H1 (cell line): ENCODE measurements around the gene MCC. TPM values are rescaled to one million over a fixed set of nuclear protein-coding genes. Genes with fewer than 3 reads are reported as not detected.

Source experiments
- CTCF ChIA-PET: fragments of 300-600 bp; sonication (Branson Sonifier 250); formaldehyde crosslinking; loops from one replicate; lab custom pipeline; 2021; ENCODE audit not compliant: partially characterized antibody; lab: Charles Lee
- POLR2A ChIA-PET: fragments of 300-600 bp; sonication (Branson Sonifier 250); formaldehyde crosslinking; loops from one replicate; lab custom pipeline; 2021; ENCODE audit warnings: inconsistent platforms; ENCODE audit not compliant: partially characterized antibody; lab: Charles Lee
- DNase-seq, 2 experiments: peaks; one replicate each; pipeline versions ENCODE4 v3.0.0 to v3.0.0-alpha.2; 2010 to 2022; ENCODE audit warnings: low spot score in 2 of 2, low read depth in 1 of 2, mixed read lengths in 1 of 2
- FAIRE-seq: peaks from 2 replicates; lab custom pipeline; 2011; peaks lifted over from hg19 to GRCh38; lab: Jason Lieb, UNC
- H2AFZ ChIP-seq: 2 replicates; pipeline ENCODE4 v1.8.1; 2012; ENCODE audit warnings: low read length, inconsistent platforms
- H2AK5ac ChIP-seq: 2 replicates; pipeline ENCODE4 v1.6.1; 2013; ENCODE audit warnings: low read depth, low read length
- H2BK120ac ChIP-seq: replicated peaks from 2 replicates; pipeline ENCODE3; 2013; ENCODE audit warnings: low read depth, low read length, inconsistent platforms
- H2BK12ac ChIP-seq: 2 replicates; pipeline ENCODE4 v1.6.1; 2013; ENCODE audit warnings: low read depth, low read length
- H2BK15ac ChIP-seq: 2 replicates; pipeline ENCODE4 v1.6.1; 2013; ENCODE audit warnings: low read length
- H2BK20ac ChIP-seq: 2 replicates; pipeline ENCODE4 v1.6.1; 2013; ENCODE audit warnings: low read length
- H2BK5ac ChIP-seq: 2 replicates; pipeline ENCODE4 v1.6.1; 2013; ENCODE audit warnings: low read depth, low read length
- H3K14ac ChIP-seq: 2 replicates; pipeline ENCODE4 v1.6.1; 2013; ENCODE audit warnings: inconsistent platforms; ENCODE audit not compliant: insufficient read length
- H3K18ac ChIP-seq: 2 replicates; pipeline ENCODE4 v1.6.1; 2013; ENCODE audit warnings: low read length; ENCODE audit errors: extremely low read depth
- H3K23ac ChIP-seq: 2 replicates; pipeline ENCODE4 v1.6.1; 2013; ENCODE audit warnings: inconsistent platforms; ENCODE audit not compliant: insufficient read length
- H3K23me2 ChIP-seq: 2 replicates; pipeline ENCODE4 v1.6.1; 2013; ENCODE audit warnings: low read depth, low read length
- H3K27ac ChIP-seq: 2 replicates; pipeline ENCODE4 v1.6.1; 2011; ENCODE audit warnings: low read depth, low read length, inconsistent platforms
- H3K27me3 ChIP-seq, 4 experiments: replicated peaks in 1 of 4; 1 replicate in 1 of 4; 2 replicates in 3 of 4; pipeline versions ENCODE4 v1.6.1 to v1.8.1; 2011 to 2013; ENCODE audit warnings: low read length in 3 of 4, mild to moderate bottlenecking in 3 of 4, inconsistent platforms in 2 of 4, mixed read lengths in 2 of 4, moderate library complexity in 1 of 4; ENCODE audit not compliant: control insufficient read depth in 3 of 4, insufficient read depth in 3 of 4; ENCODE audit errors: extremely low read depth in 1 of 4
- H3K36me3 ChIP-seq, 4 experiments: 2 replicates each; pipeline versions ENCODE4 v1.6.1 to v1.8.1; 2011 to 2013; ENCODE audit warnings: mild to moderate bottlenecking in 4 of 4, low read length in 3 of 4, moderate library complexity in 2 of 4, control low read depth in 1 of 4, inconsistent platforms in 1 of 4; ENCODE audit not compliant: insufficient read depth in 4 of 4, control insufficient read depth in 2 of 4
- H3K4ac ChIP-seq: replicated peaks from 2 replicates; pipeline ENCODE3; 2013; ENCODE audit warnings: low read length, low read depth, mixed read lengths, inconsistent platforms; ENCODE audit not compliant: insufficient read length
- H3K4me1 ChIP-seq, 4 experiments: replicated peaks in 1 of 4; 1 replicate in 1 of 4; 2 replicates in 3 of 4; pipeline versions ENCODE4 v1.6.1 to v1.8.1; 2011 to 2013; ENCODE audit warnings: low read length in 3 of 4, inconsistent platforms in 2 of 4, mixed read lengths in 1 of 4; ENCODE audit not compliant: insufficient read depth in 4 of 4, control insufficient read depth in 3 of 4
- H3K4me2 ChIP-seq, 2 experiments: 2 replicates each; pipeline versions ENCODE4 v1.6.1 to v1.8.1; 2011 to 2013; ENCODE audit warnings: low read depth in 2 of 2, low read length in 2 of 2, control low read depth in 1 of 2, inconsistent platforms in 1 of 2, mild to moderate bottlenecking in 1 of 2; ENCODE audit not compliant: insufficient read depth in 1 of 2
- H3K4me3 ChIP-seq, 4 experiments: fragments of 200-600, 300-600 bp in 1 of 4; sonication (generic), shearing (Covaris generic), sonication (Bioruptor Twin) in 1 of 4; 2 replicates each; pipeline versions ENCODE4 v1.5.1 to v1.8.1; 2011 to 2016; ENCODE audit warnings: low read length in 4 of 4, low read depth in 3 of 4, control low read depth in 2 of 4, inconsistent platforms in 2 of 4, mild to moderate bottlenecking in 2 of 4, mixed read lengths in 1 of 4, moderate library complexity in 1 of 4; ENCODE audit not compliant: insufficient read depth in 2 of 4; ENCODE audit errors: extremely low read depth in 1 of 4
- H3K56ac ChIP-seq: replicated peaks from 2 replicates; pipeline ENCODE3; 2013; ENCODE audit warnings: low read depth, mild to moderate bottlenecking, mixed read lengths, low read length, inconsistent platforms; ENCODE audit not compliant: insufficient read length
- H3K79me1 ChIP-seq: 2 replicates; pipeline ENCODE4 v1.6.1; 2013; ENCODE audit warnings: low read depth, low read length, control low read depth
- H3K79me2 ChIP-seq, 2 experiments: 2 replicates each; pipeline versions ENCODE4 v1.6.1 to v1.8.1; 2012 to 2013; ENCODE audit warnings: low read length in 2 of 2, mild to moderate bottlenecking in 2 of 2, inconsistent platforms in 1 of 2; ENCODE audit not compliant: insufficient read depth in 2 of 2, control insufficient read depth in 1 of 2
- H3K9ac ChIP-seq, 4 experiments: replicated peaks in 1 of 4; 1 replicate in 1 of 4; 2 replicates in 3 of 4; pipeline versions ENCODE4 v1.6.1 to v1.8.1; 2011 to 2013; ENCODE audit warnings: low read depth in 3 of 4, low read length in 3 of 4, control low read depth in 2 of 4, mild to moderate bottlenecking in 2 of 4, moderate library complexity in 2 of 4, inconsistent platforms in 1 of 4; ENCODE audit errors: extremely low read depth in 1 of 4
- H3K9me3 ChIP-seq, 2 experiments: 2 replicates each; pipeline versions ENCODE4 v1.6.1 to v1.8.1; 2012 to 2013; ENCODE audit warnings: mild to moderate bottlenecking in 2 of 2, moderate library complexity in 2 of 2, control low read depth in 1 of 2, inconsistent platforms in 1 of 2, low read depth in 1 of 2, low read length in 1 of 2, mixed read lengths in 1 of 2; ENCODE audit not compliant: insufficient read depth in 2 of 2
- H4K20me1 ChIP-seq, 2 experiments: replicated peaks in 1 of 2; 2 replicates each; pipeline versions ENCODE3 to v1.8.1; 2011 to 2013; ENCODE audit warnings: inconsistent platforms in 2 of 2, low read length in 2 of 2, mild to moderate bottlenecking in 1 of 2; ENCODE audit not compliant: insufficient read depth in 2 of 2, control insufficient read depth in 1 of 2
- H4K5ac ChIP-seq: 2 replicates; pipeline ENCODE4 v1.6.1; 2013; ENCODE audit warnings: low read length, low read depth, mixed read lengths, inconsistent platforms; ENCODE audit not compliant: insufficient read length
- H4K8ac ChIP-seq: 2 replicates; pipeline ENCODE4 v1.8.0; 2013; ENCODE audit warnings: mild to moderate bottlenecking, moderate library complexity, low read length, inconsistent platforms; ENCODE audit not compliant: insufficient read depth; ENCODE audit errors: extremely low read depth
- H4K91ac ChIP-seq: replicated peaks from 2 replicates; pipeline ENCODE3; 2013; ENCODE audit warnings: low read length, mixed read lengths, inconsistent platforms; ENCODE audit not compliant: insufficient read length
- CTCF ChIP-seq, 3 experiments: IDR thresholded peaks; 1 replicate in 2 of 3; 2 replicates in 1 of 3; pipeline versions ENCODE4 v1.5.1 to v1.6.1; 2011; ENCODE audit warnings: low read length in 3 of 3, mild to moderate bottlenecking in 3 of 3, inconsistent platforms in 2 of 3, low read depth in 1 of 3, moderate library complexity in 1 of 3; ENCODE audit not compliant: insufficient read depth in 1 of 3; ENCODE audit errors: control extremely low read depth in 1 of 3
- EP300 ChIP-seq, 2 experiments: IDR thresholded peaks; 1 replicate in 1 of 2; 2 replicates in 1 of 2; pipeline ENCODE4 v1.6.1; 2011 to 2012; ENCODE audit warnings: low read depth in 2 of 2, low read length in 2 of 2, mild to moderate bottlenecking in 2 of 2, borderline replicate concordance in 1 of 2, inconsistent platforms in 1 of 2, moderate library complexity in 1 of 2
- GTF2F1 ChIP-seq: IDR thresholded peaks from 2 replicates; pipeline ENCODE4 v1.6.1; 2012; ENCODE audit warnings: low read depth, low read length, improper control_type of control experiment, borderline replicate concordance
- RAD21 ChIP-seq, 2 experiments: IDR thresholded peaks in 1 of 2; conservative IDR thresholded peaks in 1 of 2; 2 replicates each; pipeline ENCODE4 v1.6.1; 2011; ENCODE audit warnings: low read depth in 2 of 2, low read length in 2 of 2, improper control_type of control experiment in 1 of 2, inconsistent platforms in 1 of 2, mild to moderate bottlenecking in 1 of 2, moderate library complexity in 1 of 2
- RBBP5 ChIP-seq: IDR thresholded peaks from 2 replicates; pipeline ENCODE4 v1.7.1; 2012; ENCODE audit warnings: low read depth, mild to moderate bottlenecking, inconsistent platforms, low read length, moderate library complexity, borderline replicate concordance
- RFX5 ChIP-seq: IDR thresholded peaks from 2 replicates; pipeline ENCODE4 v1.6.1; 2011; ENCODE audit warnings: low read depth, low read length, improper control_type of control experiment, borderline replicate concordance
- RNF2 ChIP-seq: fragments of 200-900, 300-1000 bp; sonication (generic); IDR thresholded peaks from 2 replicates; pipeline ENCODE4 v1.7.1; 2016; ENCODE audit warnings: borderline replicate concordance, low read depth, mild to moderate bottlenecking, antibody characterized with exemption, low read length; ENCODE audit not compliant: poor library complexity, severe bottlenecking; ENCODE audit errors: missing control alignments
- SIX5 ChIP-seq: IDR thresholded peaks from 2 replicates; pipeline ENCODE4 v1.6.1; 2011; ENCODE audit warnings: mild to moderate bottlenecking, low read depth, low read length
- SRF ChIP-seq: IDR thresholded peaks from 2 replicates; pipeline ENCODE4 v1.6.1; 2011; ENCODE audit warnings: mild to moderate bottlenecking, low read depth, low read length, moderate library complexity
- TAF1 ChIP-seq: IDR thresholded peaks from 2 replicates; pipeline ENCODE4 v1.6.1; 2011; ENCODE audit warnings: mild to moderate bottlenecking, low read depth, low read length
- WGBS, 2 experiments: shearing (Covaris generic) in 1 of 2; methylation state at CpG; one replicate each; pipeline versions ENCODE4 v1.1.6 to v1.1.7; 2013 to 2015; ENCODE audit warnings: low lambda C conversion rate in 2 of 2, mixed read lengths in 2 of 2, inconsistent platforms in 1 of 2, low coverage in 1 of 2, missing lambda C conversion rate in 1 of 2; ENCODE audit not compliant: insufficient replicate concordance in 2 of 2, insufficient coverage in 1 of 2, insufficient read length in 1 of 2; ENCODE audit errors: extremely low coverage in 1 of 2, missing lambda C conversion rate in 1 of 2; 5-methylcytosine and 5-hydroxymethylcytosine counted together
- polyA plus RNA-seq, 7 experiments: library from polyadenylated mRNA; depleted of rRNA in 3 of 7; stranded (reverse) in 5 of 7; unstranded in 2 of 7; fragments of >200 nt in 5 of 7; fragments of 200-250 nt in 2 of 7; gene quantifications; 1 replicate in 5 of 7; 2 replicates in 1 of 7; 4 replicates in 1 of 7; pipeline versions ENCODE4 v1.2.1 to v1.2.3, GENCODE V29; 2011 to 2013; ENCODE audit warnings: missing spikeins in 2 of 7, mixed read lengths in 2 of 7
- total RNA-seq: library from RNA; stranded (reverse); fragmentation: NEBNext Ultra II Directional; extraction: Animal tissue kit (Norgen Biotek cat#: 25700); gene quantifications from 2 replicates; pipeline ENCODE4 v1.2.1, GENCODE V29; 2021

The MCC gene
- total and polyA plus RNA-seq, 2 of the 8 experiments (the other 6 are each of a cell fraction or from before 2014, with no cell fraction given) = 2.6 to 18.3 TPM

- Histone ChIP-seq H3K4ac (no peak overlapping the region), H4K91ac (no peak overlapping the region), H2BK15ac (no peak overlapping the region), H3K79me1 (no peaks in the 10 kb centered on the region), H2BK20ac (no peak overlapping the region), H4K5ac (no peak overlapping the region), H3K36me3 (no peaks in the 10 kb centered on the region), H3K4me2 (no peak overlapping the region), H2AFZ (no peak overlapping the region), H3K23me2 (no peaks in the 10 kb centered on the region), H3K14ac (no peak overlapping the region), H2BK5ac (no peak overlapping the region), H3K56ac (no peak overlapping the region), H3K4me3 (no peak overlapping the region), H3K27ac (no peak overlapping the region), H4K20me1 (no peaks in the 10 kb centered on the region), H3K23ac (no peak overlapping the region), H3K27me3 (peaks cover 0 to 1% (median 0%) of the 10 kb centered on the region in 4 experiments; a peak in 1 of 7 replicates), H2BK120ac (no peak overlapping the region), H3K9ac (no peak overlapping the region), H2BK12ac (no peak overlapping the region), H3K9me3 (no peaks in the 10 kb centered on the region), H3K18ac (no peak overlapping the region), H3K4me1 (peaks cover 0 to 2% (median 0%) of the 10 kb centered on the region in 4 experiments; a peak in 2 of 7 replicates), H3K79me2 (no peaks in the 10 kb centered on the region), H2AK5ac (no peak overlapping the region), H4K8ac (no peak overlapping the region)
- FAIRE-seq (no peak), DNase-seq (no peak)
- ChIA-PET CTCF (interaction anchor here (1.0 kb wide), 1 partner anchor 99 kb away, joined by 3 read pairs; no protein-coding TSS in a partner anchor), POLR2A (no interaction called here)
- WGBS, 2 experiments = 90% methylated on average over 3 of the region's 3 CpGs; no CpG with 5 or more reads in 1 of the 2 experiments
- no peak for TF ChIP-seq RAD21 (IDR thresholded peaks at IDR 0.05 in 1 of 2, conservative IDR thresholded peaks at IDR 0.05 in 1 of 2; ENCODE audit: low read depth in 2 of 2, low read length in 2 of 2)
- TF ChIP-seq SRF = no peak
- TF ChIP-seq SIX5 = no peak
- TF ChIP-seq GTF2F1 = no peak
- no peak for TF ChIP-seq CTCF (IDR thresholded peaks at IDR 0.05; ENCODE audit: control extremely low read depth in 1 of 3, insufficient read depth in 1 of 3, low read depth in 1 of 3, low read length in 3 of 3)
- TF ChIP-seq EP300 (IDR thresholded peaks at IDR 0.05; ENCODE audit: borderline replicate concordance in 1 of 2, low read depth in 2 of 2, low read length in 2 of 2) = no peak
- TF ChIP-seq RFX5 = no peak
- TF ChIP-seq RNF2 = no peak
- TF ChIP-seq RBBP5 = no peak
- TF ChIP-seq TAF1 = no peak
Observed at GRCh38 chr5:113478691-113479090, 9.6 kb downstream of the MCC start.
